ENCODE results near the gene LCMT2.

- TF ChIP-seq CTCF (IDR thresholded peaks at IDR 0.05; ENCODE audit: low read length) (no peak), EZH2phosphoT487 (IDR thresholded peaks at IDR 0.05; ENCODE audit: low read length) (no peak), EZH2 (optimal IDR thresholded peaks at IDR 0.05; ENCODE audit: low read depth, low read length) (no peak)
Observed at GRCh38 chr15:43346305-43346704, 15.9 kb upstream of the LCMT2 start.
